IMR-90 (cell line): ENCODE results near the gene PLVAP. TPM values are rescaled to one million over a fixed set of nuclear protein-coding genes. Genes with fewer than 3 reads are reported as not detected.

ENCODE experiments used
- ATAC-seq: fragments of 200-7000 bp; cut with Tn5 transposase; 2 replicates; pipeline ENCODE4 v1.9.1; 2020; ENCODE audit warnings: low read depth, mild to moderate bottlenecking, moderate library complexity
- BruUV-seq: library from RNA; stranded (reverse); fragments of 400-500 nt; replicated peaks from 2 replicates; lab custom pipeline; 2021; lab: Mats Ljungman, UMichigan
- CTCF ChIA-PET: fragments of 300-600 bp; formaldehyde crosslinking; extraction: SDS; loops from one replicate; lab custom pipeline; 2021; ENCODE audit warnings: antibody characterized with exemption; lab: Yijun Ruan, JAX
- POLR2A ChIA-PET: fragments of 300-600 bp; sonication (Branson Sonifier 250); formaldehyde crosslinking; loops from one replicate; lab custom pipeline; 2022; ENCODE audit warnings: antibody characterized with exemption; ENCODE audit not compliant: unreplicated experiment; lab: Charles Lee
- DNase-seq: peaks from one replicate; pipeline ENCODE4 v3.0.0; 2013
- H2AFZ ChIP-seq: replicated peaks from 2 replicates; pipeline ENCODE3; 2013; ENCODE audit warnings: low read length, mild to moderate bottlenecking; ENCODE audit not compliant: poor library complexity
- H2AK5ac ChIP-seq: 2 replicates; pipeline ENCODE4 v1.6.1; 2013; ENCODE audit warnings: low read depth, low read length, inconsistent platforms
- H2AK9ac ChIP-seq: replicated peaks from 2 replicates; pipeline ENCODE3; 2013; ENCODE audit warnings: mild to moderate bottlenecking, low read depth, low read length, moderate library complexity; ENCODE audit not compliant: poor library complexity
- H2BK120ac ChIP-seq: 2 replicates; pipeline ENCODE4 v1.6.1; 2013; ENCODE audit warnings: low read depth, low read length, inconsistent platforms
- H2BK15ac ChIP-seq: 3 replicates; pipeline ENCODE4 v1.6.1; 2013; ENCODE audit warnings: low read depth, low read length, inconsistent platforms
- H2BK20ac ChIP-seq: 2 replicates; pipeline ENCODE4 v1.6.1; 2013; ENCODE audit warnings: low read depth, mild to moderate bottlenecking, inconsistent platforms, low read length, moderate library complexity
- H2BK5ac ChIP-seq: 2 replicates; pipeline ENCODE4 v1.6.1; 2013; ENCODE audit warnings: mild to moderate bottlenecking, low read depth, low read length, inconsistent platforms; ENCODE audit not compliant: poor library complexity, severe bottlenecking
- H3K14ac ChIP-seq: replicated peaks from 2 replicates; pipeline ENCODE4 v1.6.1; 2013; ENCODE audit warnings: low read depth, low read length, inconsistent platforms
- H3K18ac ChIP-seq: 2 replicates; pipeline ENCODE4 v1.6.1; 2013; ENCODE audit warnings: low read depth, low read length, control low read depth
- H3K23ac ChIP-seq: 2 replicates; pipeline ENCODE4 v1.6.1; 2013; ENCODE audit warnings: low read depth, low read length, inconsistent platforms
- H3K27ac ChIP-seq: 2 replicates; pipeline ENCODE4 v1.5.1; 2013; ENCODE audit warnings: mild to moderate bottlenecking, control low read depth, low read length; ENCODE audit not compliant: insufficient read depth
- H3K27me3 ChIP-seq: 2 replicates; pipeline ENCODE4 v1.6.1; 2013; ENCODE audit warnings: low read length; ENCODE audit not compliant: control insufficient read depth, insufficient read depth
- H3K36me3 ChIP-seq: 2 replicates; pipeline ENCODE4 v1.6.1; 2013; ENCODE audit warnings: low read length, mixed read lengths; ENCODE audit not compliant: control insufficient read depth, insufficient read depth
- H3K4ac ChIP-seq: 2 replicates; pipeline ENCODE4 v1.6.1; 2013; ENCODE audit warnings: low read depth, low read length, inconsistent platforms
- H3K4me1 ChIP-seq: 2 replicates; pipeline ENCODE4 v1.6.1; 2013; ENCODE audit warnings: low read length, mixed read lengths; ENCODE audit not compliant: control insufficient read depth, insufficient read depth
- H3K4me2 ChIP-seq: 2 replicates; pipeline ENCODE4 v1.6.1; 2013; ENCODE audit warnings: low read depth, mild to moderate bottlenecking, control low read depth, low read length, moderate library complexity
- H3K4me3 ChIP-seq: 2 replicates; pipeline ENCODE4 v1.5.1; 2013; ENCODE audit warnings: low read depth, mild to moderate bottlenecking, control low read depth, low read length, moderate library complexity; ENCODE audit not compliant: insufficient read depth
- H3K56ac ChIP-seq: 2 replicates; pipeline ENCODE4 v1.6.1; 2013; ENCODE audit warnings: low read length, inconsistent platforms; ENCODE audit not compliant: insufficient read depth; ENCODE audit errors: extremely low read depth
- H3K79me1 ChIP-seq, 2 experiments: 2 replicates each; pipeline ENCODE4 v1.6.1; 2013; ENCODE audit warnings: low read length in 2 of 2, inconsistent platforms in 1 of 2, low read depth in 1 of 2
- H3K9ac ChIP-seq: 2 replicates; pipeline ENCODE4 v1.6.1; 2013; ENCODE audit warnings: low read depth, low read length, control low read depth
- H3K9me1 ChIP-seq: 2 replicates; pipeline ENCODE4 v1.6.1; 2013; ENCODE audit warnings: low read length, inconsistent platforms; ENCODE audit not compliant: insufficient read depth
- H3K9me3 ChIP-seq: 2 replicates; pipeline ENCODE4 v1.6.1; 2013; ENCODE audit warnings: low read length; ENCODE audit not compliant: control insufficient read depth, insufficient read depth
- H4K20me1 ChIP-seq: 2 replicates; pipeline ENCODE4 v1.6.1; 2013; ENCODE audit warnings: low read length, inconsistent platforms; ENCODE audit not compliant: insufficient read depth
- H4K5ac ChIP-seq: 2 replicates; pipeline ENCODE4 v1.6.1; 2013; ENCODE audit warnings: mild to moderate bottlenecking, low read depth, low read length, control low read depth
- H4K8ac ChIP-seq, 2 experiments: 2 replicates each; pipeline ENCODE4 v1.6.1; 2013; ENCODE audit warnings: low read depth in 2 of 2, low read length in 2 of 2, control low read depth in 1 of 2, inconsistent platforms in 1 of 2
- H4K91ac ChIP-seq: 2 replicates; pipeline ENCODE4 v1.6.1; 2013; ENCODE audit warnings: low read depth, low read length, inconsistent platforms; ENCODE audit not compliant: insufficient read depth
- NFE2L2 ChIP-seq: fragments of 150-350 bp; IDR thresholded peaks from 2 replicates; pipeline ENCODE4 v1.6.1; 2016; ENCODE audit warnings: low read depth, mild to moderate bottlenecking, low read length
- RCOR1 ChIP-seq: IDR thresholded peaks from 2 replicates; pipeline ENCODE4 v1.6.1; 2012; ENCODE audit warnings: mild to moderate bottlenecking, low read length, improper control_type of control experiment; ENCODE audit not compliant: insufficient replicate concordance
- WGBS, 2 experiments: methylation state at CpG; one replicate each; pipeline versions ENCODE4 v1.1.5 to v1.1.7; 2013; ENCODE audit warnings: missing lambda C conversion rate in 2 of 2; ENCODE audit not compliant: insufficient read length in 1 of 2; ENCODE audit errors: extremely low coverage in 2 of 2; 5-methylcytosine and 5-hydroxymethylcytosine counted together
- dilution Hi-C: fragments of 300-500 bp; cut with HindIII; formaldehyde crosslinking; loops from one replicate; pipeline ENCODE4 v1.14.3; 2018; ENCODE audit warnings: low sequenced_read_pairs; ENCODE audit not compliant: unreplicated experiment
- in situ Hi-C: fragments of 300-500 bp; cut with MboI; formaldehyde crosslinking; loops from 3 replicates; pipeline ENCODE4 v1.14.3; 2019; ENCODE audit warnings: low sequenced_read_pairs, inconsistent platforms, mixed read lengths
- intact Hi-C: fragments of 100-400 bp; cut with micrococcal nuclease; formaldehyde crosslinking; loops from 2 replicates; pipeline ENCODE4 v1.10.0; 2022
- polyA plus RNA-seq, 3 experiments: library from polyadenylated mRNA; depleted of rRNA; stranded (reverse); fragments of >200 nt; gene quantifications; 2 replicates each; pipeline ENCODE4 v1.2.3, GENCODE V29; 2012; ENCODE audit warnings: low replicate concordance in 1 of 3
- total RNA-seq: library from RNA; depleted of rRNA; stranded (reverse); fragments of >200 nt; gene quantifications from 2 replicates; pipeline ENCODE4 v1.2.3, GENCODE V29; 2012

Gene PLVAP
- total and polyA plus RNA-seq, 2 of the 4 experiments (the other 2 are of a cell fraction), result not detected

- no peak overlapping the region for H3K18ac ChIP-seq
- no peak overlapping the region for H2AK9ac ChIP-seq
- H3K4ac ChIP-seq, result no peak overlapping the region
- no TSS peak for BruUV-seq
- no peak overlapping the region for H2BK15ac ChIP-seq
- no peak overlapping the region for H2BK20ac ChIP-seq
- H3K79me1 ChIP-seq, result peaks cover 0 to 20% of the 10 kb centered on the region in 2 experiments; a peak in 2 of 4 replicates
- dilution Hi-C loops (no loop called here), in situ Hi-C loops (no loop called here), intact Hi-C loops (no loop called here)
- peaks cover 11% of the 10 kb centered on the region; the same call in 1 of the 2 replicates for H3K36me3 ChIP-seq
- H3K9me1 ChIP-seq, result no peaks in the 10 kb centered on the region
- H3K4me1 ChIP-seq, result 0 out of 2 replicates have a peak, but pooled peaks cover 4% of the 10 kb centered on the region
- H3K27ac ChIP-seq, result no peak overlapping the region
- WGBS, 2 experiments, result 78% methylated on average over 39 of the region's 51 CpGs; no CpG with 5 or more reads in 1 of the 2 experiments
- H3K9me3 ChIP-seq, result no peaks in the 10 kb centered on the region
- no peak overlapping the region for H3K9ac ChIP-seq
- H3K27me3 ChIP-seq, result no peaks in the 10 kb centered on the region
- H4K91ac ChIP-seq, result no peak overlapping the region
- CTCF ChIA-PET, result no interaction called here
- H3K4me3 ChIP-seq, result no peak overlapping the region
- H2AK5ac ChIP-seq, result no peak overlapping the region
- H3K14ac ChIP-seq, result no peak overlapping the region
- no peak overlapping the region for H3K56ac ChIP-seq
- no peak overlapping the region for H2BK120ac ChIP-seq
- no peak for DNase-seq
- no peak for TF ChIP-seq NFE2L2
- TF ChIP-seq RCOR1, result no peak
- POLR2A ChIA-PET, result no interaction called here
- ATAC-seq, result no peak
- no peaks in the 10 kb centered on the region for H4K20me1 ChIP-seq
- H4K5ac ChIP-seq, result no peak overlapping the region
- H3K4me2 ChIP-seq, result no peak overlapping the region
- H4K8ac ChIP-seq, result no peak overlapping the region
- H2AFZ ChIP-seq, result no peak overlapping the region
- H2BK5ac ChIP-seq, result no peak overlapping the region
- H3K23ac ChIP-seq, result no peak overlapping the region
These were observed 47.5 kb downstream of the PLVAP start for GRCh38 chr19:17329366-17330261.
